ENCODE data around the gene KRTAP20-2. TPM values are rescaled to one million over a fixed set of nuclear protein-coding genes. Genes with fewer than 3 reads are reported as not detected.

KRTAP20-2 gene
- total RNA-seq, 4 donors from 2014 or later = not detected

GRCh38 chr21:30672985-30673650, 38.1 kb downstream of the KRTAP20-2 start:
- intact Hi-C loops (cut with DNase I) = no loop called here
- 73% methylated on average over 2 of the region's 2 CpGs for WGBS
- no peak overlapping the region for H3K4me3 ChIP-seq

GRCh38 chr21:30674312-30674711, 39.3 kb downstream of the KRTAP20-2 start:
- Histone ChIP-seq H3K36me3 (no peaks in the 10 kb centered on the region), H3K27ac (replicated peaks in 1 of 4) (no peak overlapping the region), H3K27me3 (no peaks in the 10 kb centered on the region), H3K9me3 (peaks cover 0 to 5% (median 0%) of the 10 kb centered on the region in 4 donors), H3K4me3 (no peak overlapping the region), H3K4me1 (no peaks in the 10 kb centered on the region)
- TF ChIP-seq POLR2AphosphoS5 (IDR thresholded peaks at IDR 0.05) (no peak), POLR2A (IDR thresholded peaks at IDR 0.05; ENCODE audit: low read depth) (no peak), EP300 (IDR thresholded peaks at IDR 0.05) (no peak)
- TF ChIP-seq, protein P1, sequence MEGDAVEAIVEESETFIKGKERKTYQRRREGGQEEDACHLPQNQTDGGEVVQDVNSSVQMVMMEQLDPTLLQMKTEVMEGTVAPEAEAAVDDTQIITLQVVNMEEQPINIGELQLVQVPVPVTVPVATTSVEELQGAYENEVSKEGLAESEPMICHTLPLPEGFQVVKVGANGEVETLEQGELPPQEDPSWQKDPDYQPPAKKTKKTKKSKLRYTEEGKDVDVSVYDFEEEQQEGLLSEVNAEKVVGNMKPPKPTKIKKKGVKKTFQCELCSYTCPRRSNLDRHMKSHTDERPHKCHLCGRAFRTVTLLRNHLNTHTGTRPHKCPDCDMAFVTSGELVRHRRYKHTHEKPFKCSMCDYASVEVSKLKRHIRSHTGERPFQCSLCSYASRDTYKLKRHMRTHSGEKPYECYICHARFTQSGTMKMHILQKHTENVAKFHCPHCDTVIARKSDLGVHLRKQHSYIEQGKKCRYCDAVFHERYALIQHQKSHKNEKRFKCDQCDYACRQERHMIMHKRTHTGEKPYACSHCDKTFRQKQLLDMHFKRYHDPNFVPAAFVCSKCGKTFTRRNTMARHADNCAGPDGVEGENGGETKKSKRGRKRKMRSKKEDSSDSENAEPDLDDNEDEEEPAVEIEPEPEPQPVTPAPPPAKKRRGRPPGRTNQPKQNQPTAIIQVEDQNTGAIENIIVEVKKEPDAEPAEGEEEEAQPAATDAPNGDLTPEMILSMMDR (IDR thresholded peaks at IDR 0.05) = no peak
- DNase-seq (ENCODE audit: extremely low spot score) = no peak
- intact Hi-C loops (cut with DNase I) = no loop called here
- WGBS = 70% methylated on average over 1 of the region's 1 CpG

More at GRCh38 chr21:30672985-30673650, 38.1 kb downstream of the KRTAP20-2 start:
- no peak for DNase-seq (ENCODE audit: extremely low spot score)
- Histone ChIP-seq H3K27me3 (no peaks in the 10 kb centered on the region), H3K9me3 (peaks cover 0 to 5% (median 0%) of the 10 kb centered on the region in 4 donors), H3K36me3 (no peaks in the 10 kb centered on the region), H3K4me1 (no peaks in the 10 kb centered on the region), H3K27ac (replicated peaks in 1 of 4) (no peak overlapping the region)
- no peak for TF ChIP-seq POLR2AphosphoS5 (IDR thresholded peaks at IDR 0.05)
- TF ChIP-seq, protein P1 (IDR thresholded peaks at IDR 0.05) = no peak
- no peak for TF ChIP-seq EP300 (IDR thresholded peaks at IDR 0.05)
- TF ChIP-seq POLR2A (IDR thresholded peaks at IDR 0.05; ENCODE audit: low read depth) = no peak

GRCh38 chr21:30676737-30677136, 41.7 kb downstream of the KRTAP20-2 start:
- intact Hi-C loops (cut with DNase I) = no loop called here
- Histone ChIP-seq H3K36me3 (no peaks in the 10 kb centered on the region), H3K4me1 (no peaks in the 10 kb centered on the region), H3K4me3 (no peak overlapping the region), H3K9me3 (peaks cover 0 to 5% (median 0%) of the 10 kb centered on the region in 4 donors), H3K27ac (replicated peaks in 1 of 4) (no peak overlapping the region), H3K27me3 (no peaks in the 10 kb centered on the region)
- no peak for DNase-seq (ENCODE audit: extremely low spot score)
- TF ChIP-seq EP300 (IDR thresholded peaks at IDR 0.05) (no peak), POLR2AphosphoS5 (IDR thresholded peaks at IDR 0.05) (no peak), POLR2A (IDR thresholded peaks at IDR 0.05; ENCODE audit: low read depth) (no peak)
- TF ChIP-seq, protein P1 (IDR thresholded peaks at IDR 0.05) = no peak

- no peaks in the 10 kb centered on the region for H3K36me3 ChIP-seq
- intact Hi-C loops (cut with DNase I) = no loop called here
- no peak overlapping the region for H3K27ac ChIP-seq (replicated peaks in 1 of 4)
- no peaks in the 10 kb centered on the region for H3K9me3 ChIP-seq
- H3K4me1 ChIP-seq = no peaks in the 10 kb centered on the region
- DNase-seq (ENCODE audit: extremely low spot score) = no peak
- no peaks in the 10 kb centered on the region for H3K27me3 ChIP-seq
- H3K4me3 ChIP-seq = no peak overlapping the region
- TF ChIP-seq POLR2A (IDR thresholded peaks at IDR 0.05; ENCODE audit: low read depth) = no peak
- TF ChIP-seq, protein P1 (IDR thresholded peaks at IDR 0.05) = no peak
- no peak for TF ChIP-seq EP300 (IDR thresholded peaks at IDR 0.05)
- TF ChIP-seq POLR2AphosphoS5 (IDR thresholded peaks at IDR 0.05) = no peak
- WGBS = 23% methylated on average over 1 of the region's 1 CpG
Observed at GRCh38 chr21:30680586-30680985, 45.6 kb downstream of the KRTAP20-2 start.

DNA sequence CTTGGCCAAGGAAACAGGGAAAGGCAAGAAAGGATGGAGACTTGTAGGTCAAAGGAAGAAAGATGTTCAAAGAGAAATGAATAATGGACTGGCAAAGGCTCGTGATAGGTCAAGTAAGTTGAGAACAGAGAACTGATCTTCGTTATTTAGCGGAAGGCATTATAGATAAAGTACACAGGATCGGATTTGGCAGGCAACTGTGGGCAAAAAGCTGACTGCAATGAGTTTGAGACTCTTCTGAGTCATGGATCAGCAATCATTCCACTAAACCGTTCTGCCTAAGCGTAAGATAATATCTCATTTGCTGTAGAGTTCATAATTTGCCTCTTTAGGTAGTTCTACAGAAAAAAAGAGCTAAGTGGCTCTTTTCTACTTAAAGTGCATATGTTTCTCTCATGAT, 49.5 kb downstream of the KRTAP20-2 start:
- 75% methylated on average over 6 of the region's 6 CpGs for WGBS
- H3K27ac ChIP-seq (replicated peaks in 1 of 4) = no peak overlapping the region
- no peaks in the 10 kb centered on the region for H3K27me3 ChIP-seq
- DNase-seq (ENCODE audit: extremely low spot score) = no peak
- no peak overlapping the region for H3K4me3 ChIP-seq
- H3K4me1 ChIP-seq = no peaks in the 10 kb centered on the region
- TF ChIP-seq EP300 (IDR thresholded peaks at IDR 0.05) = no peak
- H3K36me3 ChIP-seq = no peaks in the 10 kb centered on the region
- no peaks in the 10 kb centered on the region for H3K9me3 ChIP-seq
- intact Hi-C loops (cut with DNase I) = no loop called here

Small RNAs within 50 kb of the gene (small RNA-seq; reads per million reads assigned to genes)
- 0 reads per million in 3 donors for gene KRTAP20-1
- 0 reads per million in 3 donors for gene KRTAP20-3
- gene KRTAP20-4 = 0 reads per million in 3 donors
- 0 reads per million in 3 donors for gene KRTAP22-1
- gene KRTAP22-2 = 0 reads per million in 3 donors

Other genes with a start within 250 kb of the KRTAP20-2 start
- gene KRTAP13-1, start 239.2 kb upstream of the KRTAP20-2 start, total RNA-seq = not detected
- gene KRTAP13-3, start 209.3 kb upstream of the KRTAP20-2 start, total RNA-seq = not detected
- not detected for gene KRTAP13-4, start 205.0 kb upstream of the KRTAP20-2 start, total RNA-seq
- not detected for gene KRTAP15-1, start 194.9 kb upstream of the KRTAP20-2 start, total RNA-seq
- gene KRTAP19-1, start 154.8 kb upstream of the KRTAP20-2 start, total RNA-seq = not detected
- gene KRTAP19-2, start 147.8 kb upstream of the KRTAP20-2 start, total RNA-seq = not detected
- not detected for gene KRTAP19-3, start 143.2 kb upstream of the KRTAP20-2 start, total RNA-seq
- gene KRTAP19-4, start 138.0 kb upstream of the KRTAP20-2 start, total RNA-seq = not detected
- gene KRTAP19-5, start 133.1 kb upstream of the KRTAP20-2 start, total RNA-seq = not detected
- gene KRTAP19-6, start 93.3 kb upstream of the KRTAP20-2 start, total RNA-seq = not detected
- not detected for gene KRTAP19-7, start 73.9 kb upstream of the KRTAP20-2 start, total RNA-seq
- not detected for gene KRTAP22-2, start 44.8 kb upstream of the KRTAP20-2 start, total RNA-seq
- not detected for gene KRTAP6-3, start 42.8 kb upstream of the KRTAP20-2 start, total RNA-seq
- gene KRTAP6-2, start 36.3 kb upstream of the KRTAP20-2 start, total RNA-seq = not detected
- gene KRTAP22-1, start 34.1 kb upstream of the KRTAP20-2 start, total RNA-seq = not detected
- gene KRTAP6-1, start 21.3 kb upstream of the KRTAP20-2 start, total RNA-seq = not detected
- gene KRTAP20-1, start 18.8 kb upstream of the KRTAP20-2 start, total RNA-seq = not detected
- not detected for gene KRTAP20-4, start 14.6 kb upstream of the KRTAP20-2 start, total RNA-seq
- gene KRTAP20-3, start 7.7 kb downstream of the KRTAP20-2 start, total RNA-seq = not detected
- not detected for gene KRTAP21-3, start 83.6 kb downstream of the KRTAP20-2 start, total RNA-seq
- not detected for gene KRTAP21-2, start 112.1 kb downstream of the KRTAP20-2 start, total RNA-seq
- not detected for gene KRTAP21-1, start 120.2 kb downstream of the KRTAP20-2 start, total RNA-seq
- gene KRTAP8-1, start 178.1 kb downstream of the KRTAP20-2 start, total RNA-seq = not detected
- not detected for gene KRTAP7-1, start 194.6 kb downstream of the KRTAP20-2 start, total RNA-seq
- not detected for gene KRTAP11-1, start 246.4 kb downstream of the KRTAP20-2 start, total RNA-seq